Measurements from ENCODE around the gene GLIS1. TPM values are rescaled to one million over a fixed set of nuclear protein-coding genes. Genes with fewer than 3 reads are reported as not detected.

The GLIS1 gene
- total and polyA plus RNA-seq, 8 donors: 0.20 to 4.8 (median 0.55) TPM; not detected in 1

DNA sequence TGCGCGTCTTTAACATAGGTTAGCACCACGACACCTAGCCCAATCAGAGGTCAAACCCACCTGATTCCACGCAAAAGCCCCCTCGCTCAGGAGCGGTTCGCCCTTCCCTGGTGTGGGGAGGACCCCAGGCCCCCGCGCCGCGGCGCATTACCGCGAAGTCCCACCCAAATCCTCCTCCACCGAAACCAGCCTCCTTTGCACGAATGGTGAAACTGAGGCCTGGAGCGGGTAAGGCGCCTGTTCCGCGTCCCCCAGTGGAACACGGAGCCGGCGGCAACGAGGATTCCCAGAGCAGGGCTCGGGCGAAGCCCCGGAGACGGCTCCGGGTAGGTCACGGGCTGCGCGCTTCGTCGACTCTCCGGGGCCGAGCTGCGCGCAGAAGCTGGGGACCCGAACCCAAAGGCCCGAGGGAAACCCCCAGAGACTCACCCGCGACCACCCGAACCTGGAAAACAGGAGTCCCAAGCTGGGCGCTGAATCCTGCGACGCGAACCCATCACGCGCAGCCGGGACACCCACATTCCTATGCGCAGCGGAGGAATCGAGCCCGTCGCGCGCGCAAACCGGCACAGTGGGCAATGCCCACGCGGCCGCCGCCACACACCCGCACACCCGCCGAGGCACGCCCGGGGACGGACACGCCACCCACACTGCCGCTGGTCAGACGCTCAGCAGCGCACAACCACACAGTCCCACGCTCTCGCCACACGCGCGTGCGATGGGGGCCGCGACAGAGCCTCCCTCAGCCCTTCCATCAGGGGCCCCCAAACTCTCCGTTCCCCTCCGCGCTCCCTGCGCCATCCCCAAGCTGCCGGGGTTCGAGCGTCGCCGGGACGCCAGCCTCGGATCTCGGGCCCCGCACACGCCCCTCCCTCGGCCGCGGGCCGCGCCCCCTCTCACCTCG, 507 bp downstream of the GLIS1 start:
- intact Hi-C loops (cut with DNase I; ENCODE audit: low total_unique reads): no loop called here
- Histone ChIP-seq H3K4me3 (peak overlapping the region; percentile 58 to 65 (median 62)), H3K27me3 (peaks cover 4 to 85% (median 35%) of the 10 kb centered on the region in 3 donors), H3K36me3 (no peaks in the 10 kb centered on the region), H3K4me1 (peaks cover 19 to 26% (median 25%) of the 10 kb centered on the region in 4 donors), H3K27ac (peak overlapping the region in 2 of 5 donors; percentile 33 to 49), H3K9me3 (peaks cover 0 to 9% (median 0%) of the 10 kb centered on the region in 4 donors)
- peak in 1 of 2 donors; percentile 31 for DNase-seq
- 2 to 3% (median 2%) methylated on average over 27 to 101 of the region's 101 CpGs for WGBS, 5 donors
- TF ChIP-seq, protein P1, sequence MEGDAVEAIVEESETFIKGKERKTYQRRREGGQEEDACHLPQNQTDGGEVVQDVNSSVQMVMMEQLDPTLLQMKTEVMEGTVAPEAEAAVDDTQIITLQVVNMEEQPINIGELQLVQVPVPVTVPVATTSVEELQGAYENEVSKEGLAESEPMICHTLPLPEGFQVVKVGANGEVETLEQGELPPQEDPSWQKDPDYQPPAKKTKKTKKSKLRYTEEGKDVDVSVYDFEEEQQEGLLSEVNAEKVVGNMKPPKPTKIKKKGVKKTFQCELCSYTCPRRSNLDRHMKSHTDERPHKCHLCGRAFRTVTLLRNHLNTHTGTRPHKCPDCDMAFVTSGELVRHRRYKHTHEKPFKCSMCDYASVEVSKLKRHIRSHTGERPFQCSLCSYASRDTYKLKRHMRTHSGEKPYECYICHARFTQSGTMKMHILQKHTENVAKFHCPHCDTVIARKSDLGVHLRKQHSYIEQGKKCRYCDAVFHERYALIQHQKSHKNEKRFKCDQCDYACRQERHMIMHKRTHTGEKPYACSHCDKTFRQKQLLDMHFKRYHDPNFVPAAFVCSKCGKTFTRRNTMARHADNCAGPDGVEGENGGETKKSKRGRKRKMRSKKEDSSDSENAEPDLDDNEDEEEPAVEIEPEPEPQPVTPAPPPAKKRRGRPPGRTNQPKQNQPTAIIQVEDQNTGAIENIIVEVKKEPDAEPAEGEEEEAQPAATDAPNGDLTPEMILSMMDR (IDR thresholded peaks at IDR 0.05): no peak
- TF ChIP-seq POLR2A (IDR thresholded peaks at IDR 0.05) (no peak), POLR2AphosphoS5 (IDR thresholded peaks at IDR 0.05) (no peak), EP300 (IDR thresholded peaks at IDR 0.05) (no peak)

DNA sequence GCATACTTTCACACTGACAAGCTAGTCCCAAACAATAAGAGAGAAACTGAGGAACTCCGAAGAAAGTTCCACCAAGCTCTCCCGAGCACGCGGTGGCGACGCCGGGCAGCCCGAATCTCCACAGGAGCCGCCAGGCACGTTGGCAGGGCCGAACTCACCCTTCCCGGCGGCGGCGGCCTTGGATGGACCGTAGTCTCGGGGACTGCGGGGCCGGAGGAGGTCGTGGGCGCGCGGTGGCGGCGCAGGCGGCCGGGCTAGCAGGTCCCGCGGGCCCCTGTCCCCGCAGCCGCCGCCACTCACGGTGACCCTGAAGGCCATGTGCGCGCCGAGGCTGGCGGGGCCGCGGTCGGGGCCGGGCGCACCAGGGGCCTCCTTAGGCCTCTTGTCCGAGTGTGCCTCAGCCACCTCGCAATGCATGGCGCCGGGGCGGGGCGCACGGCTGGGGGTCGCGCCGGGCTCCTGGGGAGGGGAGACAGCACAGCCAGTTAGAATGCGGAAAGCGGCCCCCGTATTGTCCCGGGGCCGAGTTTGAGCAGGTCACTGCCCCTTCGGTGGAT, 1.2 kb downstream of the GLIS1 start:
- peak in 1 of 2 donors; percentile 36 for DNase-seq
- peaks cover 0 to 4% (median 0%) of the 10 kb centered on the region in 4 donors for H3K9me3 ChIP-seq
- peak overlapping the region; percentile 58 to 65 (median 62) for H3K4me3 ChIP-seq
- WGBS, 5 donors: 5 to 37% (median 15%) methylated on average over 8 to 58 of the region's 58 CpGs
- H3K27ac ChIP-seq: peak overlapping the region in 2 of 5 donors; percentile 33 to 49
- intact Hi-C loops (cut with DNase I; ENCODE audit: low total_unique reads): no loop called here
- TF ChIP-seq, protein P1 (IDR thresholded peaks at IDR 0.05): no peak
- no peak for TF ChIP-seq EP300 (IDR thresholded peaks at IDR 0.05)
- no peak for TF ChIP-seq POLR2AphosphoS5 (IDR thresholded peaks at IDR 0.05)
- no peak for TF ChIP-seq POLR2A (IDR thresholded peaks at IDR 0.05)
- peaks cover 19 to 26% (median 25%) of the 10 kb centered on the region in 4 donors for H3K4me1 ChIP-seq
- H3K27me3 ChIP-seq: peaks cover 4 to 79% (median 35%) of the 10 kb centered on the region in 3 donors
- H3K36me3 ChIP-seq: no peaks in the 10 kb centered on the region

DNA sequence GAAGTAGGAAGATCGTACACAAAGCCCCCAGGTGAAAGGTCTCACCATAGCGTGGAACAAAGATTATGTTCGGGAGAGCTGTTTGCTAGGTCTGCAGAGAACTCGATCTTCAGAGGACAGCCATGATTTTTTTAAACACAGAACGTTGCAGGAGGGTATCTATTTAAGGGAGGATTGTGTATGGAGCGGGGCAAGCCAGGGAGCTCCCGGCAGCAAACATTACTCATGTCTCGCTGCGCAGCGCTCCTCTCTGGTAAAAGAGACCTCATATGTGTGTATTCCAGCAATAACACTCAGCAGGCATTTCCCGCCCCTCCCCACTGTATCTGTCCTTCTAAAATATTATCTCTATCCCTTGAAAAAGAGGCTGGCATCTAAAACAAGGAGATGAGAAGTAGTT, 2.7 kb downstream of the GLIS1 start:
- Histone ChIP-seq H3K9me3 (no peaks in the 10 kb centered on the region), H3K36me3 (no peaks in the 10 kb centered on the region), H3K27me3 (peaks cover 4 to 75% (median 35%) of the 10 kb centered on the region in 3 donors), H3K27ac (peak overlapping the region in 2 of 5 donors; percentile 10 to 39), H3K4me1 (peaks cover 19 to 26% (median 25%) of the 10 kb centered on the region in 4 donors), H3K4me3 (no peak overlapping the region)
- TF ChIP-seq, protein P1 (IDR thresholded peaks at IDR 0.05): no peak
- no peak for TF ChIP-seq POLR2A (IDR thresholded peaks at IDR 0.05)
- no peak for TF ChIP-seq POLR2AphosphoS5 (IDR thresholded peaks at IDR 0.05)
- TF ChIP-seq EP300 (IDR thresholded peaks at IDR 0.05): no peak
- intact Hi-C loops (cut with DNase I; ENCODE audit: low total_unique reads): no loop called here
- DNase-seq: no peak
- WGBS, 5 donors: 63 to 77% (median 69%) methylated on average over 11 of the region's 11 CpGs

DNA sequence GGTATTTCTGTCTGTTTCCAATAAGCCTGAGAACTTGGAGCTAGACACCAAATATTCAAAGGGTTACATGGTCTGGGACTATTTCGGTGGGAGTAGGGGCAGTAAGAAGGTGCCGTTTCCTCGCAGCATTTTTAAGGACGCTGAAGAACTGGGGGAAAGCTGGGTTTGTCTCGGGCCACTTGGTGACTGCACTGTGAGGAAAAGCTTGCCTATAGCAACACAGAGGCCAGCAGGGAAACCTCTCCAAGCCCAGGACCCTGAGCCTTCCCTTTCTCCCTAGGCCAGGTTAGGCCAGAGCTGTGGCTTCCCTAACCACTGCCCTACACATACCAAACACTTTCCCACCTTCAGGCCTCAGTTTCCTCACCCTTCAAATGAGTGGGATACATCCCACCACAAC, 3.3 kb downstream of the GLIS1 start:
- peaks cover 19 to 26% (median 25%) of the 10 kb centered on the region in 4 donors for H3K4me1 ChIP-seq
- DNase-seq: no peak
- H3K27me3 ChIP-seq: peaks cover 4 to 74% (median 35%) of the 10 kb centered on the region in 3 donors
- TF ChIP-seq EP300 (IDR thresholded peaks at IDR 0.05) (no peak), POLR2AphosphoS5 (IDR thresholded peaks at IDR 0.05) (no peak), POLR2A (IDR thresholded peaks at IDR 0.05) (no peak)
- TF ChIP-seq, protein P1 (IDR thresholded peaks at IDR 0.05): no peak
- intact Hi-C loops (cut with DNase I; ENCODE audit: low total_unique reads): no loop called here
- no peaks in the 10 kb centered on the region for H3K9me3 ChIP-seq
- WGBS, 5 donors: 86 to 93% (median 91%) methylated on average over 5 of the region's 5 CpGs
- H3K4me3 ChIP-seq: no peak overlapping the region
- H3K36me3 ChIP-seq: no peaks in the 10 kb centered on the region
- H3K27ac ChIP-seq: peak overlapping the region in 2 of 5 donors; percentile 8 to 39

All from stomach (tissue), 9 donors.